SK-N-SH (cell line): ENCODE results near the gene PTPRD. TPM values are rescaled to one million over a fixed set of nuclear protein-coding genes. Genes with fewer than 3 reads are reported as not detected.

Experiments
- CTCF ChIA-PET: fragments of 300-600, 350-600 bp; formaldehyde crosslinking; extraction: SDS; loops from one replicate; lab custom pipeline; 2021; lab: Yijun Ruan, JAX
- POLR2A ChIA-PET: fragments of 350-600 bp; sonication (Branson Sonifier 250); formaldehyde crosslinking; extraction: SDS; loops from one replicate; lab custom pipeline; 2020; ENCODE audit warnings: antibody characterized with exemption, inconsistent platforms; lab: Yijun Ruan, JAX
- DNase-seq: peaks from one replicate; pipeline ENCODE4 v3.0.0; 2012
- H2AFZ ChIP-seq: fragments of 200-600 bp; sonication (generic); 2 replicates; pipeline ENCODE4 v1.8.1; 2016; ENCODE audit warnings: antibody characterized with exemption, mild to moderate bottlenecking, low read depth
- H3F3A ChIP-seq: fragments of 200-600 bp; sonication (generic); replicated peaks from 2 replicates; pipeline ENCODE3; 2016; ENCODE audit warnings: antibody characterized with exemption, mild to moderate bottlenecking; ENCODE audit not compliant: insufficient read depth
- H3K27ac ChIP-seq, 2 experiments: fragments of 200-500 bp in 1 of 2; fragments of 200-600 bp in 1 of 2; sonication (Bioruptor generic) in 1 of 2; sonication (generic), shearing (Covaris generic) in 1 of 2; 2 replicates each; pipeline versions ENCODE4 v1.5.1 to v1.6.1; 2014 to 2016; ENCODE audit warnings: low read depth in 2 of 2, inconsistent platforms in 1 of 2, low read length in 1 of 2, mild to moderate bottlenecking in 1 of 2, mixed read lengths in 1 of 2
- H3K27me3 ChIP-seq: fragments of 200-600 bp; sonication (generic), shearing (Covaris generic); 2 replicates; pipeline ENCODE4 v1.6.1; 2016; ENCODE audit warnings: mixed run types; ENCODE audit not compliant: insufficient read depth
- H3K36me3 ChIP-seq, 2 experiments: fragments of 200-500 bp in 1 of 2; fragments of 200-600 bp in 1 of 2; sonication (Bioruptor generic) in 1 of 2; sonication (generic) in 1 of 2; replicated peaks in 1 of 2; 2 replicates each; pipeline versions ENCODE3 to v1.5.1; 2014 to 2016; ENCODE audit warnings: low read length in 1 of 2, mild to moderate bottlenecking in 1 of 2; ENCODE audit not compliant: insufficient read depth in 2 of 2, control insufficient read depth in 1 of 2
- H3K4me1 ChIP-seq, 2 experiments: fragments of 200-500 bp in 1 of 2; fragments of 200-600 bp in 1 of 2; sonication (Bioruptor generic) in 1 of 2; sonication (generic), shearing (Covaris generic) in 1 of 2; 2 replicates each; pipeline versions ENCODE4 v1.5.1 to v1.6.1; 2014 to 2016; ENCODE audit warnings: low read depth in 1 of 2, low read length in 1 of 2, mixed run types in 1 of 2; ENCODE audit not compliant: insufficient read depth in 2 of 2, control insufficient read depth in 1 of 2
- H3K4me2 ChIP-seq: fragments of 200-600 bp; sonication (generic), shearing (Covaris generic); 2 replicates; pipeline ENCODE4 v1.6.1; 2017; ENCODE audit warnings: mixed run types
- H3K4me3 ChIP-seq, 2 experiments: fragments of 200-500 bp in 1 of 2; fragments of 200-600 bp in 1 of 2; sonication (Bioruptor generic) in 1 of 2; sonication (generic), shearing (Covaris generic) in 1 of 2; 2 replicates each; pipeline versions ENCODE4 v1.5.1 to v1.8.1; 2014 to 2016; ENCODE audit warnings: low read depth in 2 of 2, inconsistent platforms in 1 of 2, low read length in 1 of 2, mild to moderate bottlenecking in 1 of 2, mixed read lengths in 1 of 2, moderate library complexity in 1 of 2
- H3K79me2 ChIP-seq: fragments of 200-600 bp; sonication (generic); 2 replicates; pipeline ENCODE4 v1.8.1; 2017; ENCODE audit warnings: mild to moderate bottlenecking; ENCODE audit not compliant: insufficient read depth
- H3K9ac ChIP-seq: fragments of 200-600 bp; sonication (generic); 2 replicates; pipeline ENCODE4 v1.6.1; 2017; ENCODE audit warnings: mixed run types
- H3K9me2 ChIP-seq: fragments of 200-600 bp; sonication (generic); 2 replicates; pipeline ENCODE4 v1.6.1; 2017; ENCODE audit warnings: mixed run types
- H3K9me3 ChIP-seq: fragments of 200-600 bp; sonication (generic); 2 replicates; pipeline ENCODE4 v1.6.1; 2017; ENCODE audit warnings: mixed run types, mild to moderate bottlenecking, moderate library complexity
- H4K20me1 ChIP-seq: fragments of 200-600 bp; sonication (generic); 2 replicates; pipeline ENCODE4 v1.6.1; 2017; ENCODE audit warnings: mild to moderate bottlenecking, mixed run types; ENCODE audit not compliant: insufficient read depth
- EZH2phosphoT487 ChIP-seq: fragments of 200-600 bp; sonication (generic); IDR thresholded peaks from 2 replicates; pipeline ENCODE4 v1.6.1; 2017; ENCODE audit warnings: low read depth, mixed run types, mild to moderate bottlenecking, antibody characterized with exemption, moderate library complexity, borderline replicate concordance
- FOXJ3 ChIP-seq: sonication (generic); formaldehyde crosslinking; IDR thresholded peaks from 2 replicates; pipeline ENCODE4 v1.5.1; 2020; ENCODE audit warnings: mild to moderate bottlenecking, missing genetic modification reagents
- FOXM1 ChIP-seq: IDR thresholded peaks from 2 replicates; pipeline ENCODE4 v1.4.0; 2012; ENCODE audit warnings: low read depth, mild to moderate bottlenecking
- GABPA ChIP-seq: IDR thresholded peaks from 2 replicates; pipeline ENCODE4 v1.4.0; 2012; ENCODE audit warnings: low read depth, mild to moderate bottlenecking
- GATA2 ChIP-seq: sonication (generic); formaldehyde crosslinking; IDR thresholded peaks from 2 replicates; pipeline ENCODE4 v1.5.0; 2020; ENCODE audit warnings: mild to moderate bottlenecking, missing genetic modification reagents
- JUND ChIP-seq: IDR thresholded peaks from 2 replicates; pipeline ENCODE4 v1.4.0; 2012
- MEF2A ChIP-seq: IDR thresholded peaks from 2 replicates; pipeline ENCODE4 v1.4.0; 2012; ENCODE audit warnings: low read depth, borderline replicate concordance
- MXI1 ChIP-seq: IDR thresholded peaks from 2 replicates; pipeline ENCODE4 v1.6.1; 2012; ENCODE audit warnings: mild to moderate bottlenecking, low read depth, low read length, improper control_type of control experiment
- NFIC ChIP-seq: IDR thresholded peaks from 2 replicates; pipeline ENCODE4 v1.4.0; 2012; ENCODE audit warnings: borderline replicate concordance
- RXRA ChIP-seq: IDR thresholded peaks from 2 replicates; pipeline ENCODE4 v1.4.0; 2012; ENCODE audit warnings: low read depth, mild to moderate bottlenecking, borderline replicate concordance
- TCF12 ChIP-seq: IDR thresholded peaks from 2 replicates; pipeline ENCODE4 v1.4.0; 2012
- TEAD4 ChIP-seq: IDR thresholded peaks from 2 replicates; pipeline ENCODE4 v1.4.0; 2012; ENCODE audit warnings: mild to moderate bottlenecking, borderline replicate concordance; ENCODE audit not compliant: insufficient read depth
- YY1 ChIP-seq: IDR thresholded peaks from 2 replicates; pipeline ENCODE4 v1.4.0; 2012; ENCODE audit warnings: low read depth, mild to moderate bottlenecking
- WGBS: methylation state at CpG from one replicate; pipeline ENCODE4 v1.1.6; 2017; ENCODE audit warnings: low lambda C conversion rate; 5-methylcytosine and 5-hydroxymethylcytosine counted together
- polyA plus RNA-seq, 3 experiments: library from polyadenylated mRNA; depleted of rRNA; stranded (reverse); fragments of >200 nt; gene quantifications; 2 replicates each; pipeline ENCODE4 v1.2.3, GENCODE V29; 2012
- TF ChIP-seq, protein P1 (sequence below): IDR thresholded peaks from 2 replicates; pipeline ENCODE4 v1.6.1; 2012; ENCODE audit warnings: mild to moderate bottlenecking, low read depth, low read length, moderate library complexity
- TF ChIP-seq, protein P2 (sequence below): fragments of 150-350 bp; IDR thresholded peaks from 2 replicates; pipeline ENCODE4 v1.6.1; 2016; ENCODE audit warnings: mild to moderate bottlenecking, low read depth, low read length
- TF ChIP-seq, protein P3 (sequence below): fragments of 200-600 bp; sonication (generic); IDR thresholded peaks from 2 replicates; pipeline ENCODE4 v1.6.1; 2017; ENCODE audit warnings: antibody characterized with exemption, mild to moderate bottlenecking, moderate library complexity
- TF ChIP-seq, protein P4 (sequence below): IDR thresholded peaks from 2 replicates; pipeline ENCODE4 v1.4.0; 2012; ENCODE audit warnings: low read depth, borderline replicate concordance

The PTPRD gene
- polyA plus RNA-seq, 1 of the 3 experiments (the other 2 are of a cell fraction), result 0.15 TPM

DNA sequence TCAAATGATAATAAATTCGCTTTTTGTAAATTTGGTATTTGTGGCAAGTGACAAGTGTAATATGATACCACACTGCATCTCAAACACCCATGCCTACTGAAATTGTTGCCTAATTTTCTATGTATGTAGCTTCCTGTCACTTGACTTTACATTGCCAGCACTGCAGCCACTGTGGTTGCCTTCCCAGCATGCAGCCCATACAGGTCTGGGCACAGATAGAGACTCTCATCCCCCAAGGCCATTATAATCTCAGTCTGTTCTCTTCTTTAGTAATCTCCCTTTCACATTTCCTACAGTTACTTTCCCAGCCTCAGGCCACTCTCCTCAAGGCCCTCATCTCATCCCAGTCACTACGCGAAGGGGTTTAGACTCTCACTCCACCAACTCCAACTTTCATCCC is 1200.6 kb downstream of the PTPRD start (continued):
- TF ChIP-seq MXI1, result no peak

DNA sequence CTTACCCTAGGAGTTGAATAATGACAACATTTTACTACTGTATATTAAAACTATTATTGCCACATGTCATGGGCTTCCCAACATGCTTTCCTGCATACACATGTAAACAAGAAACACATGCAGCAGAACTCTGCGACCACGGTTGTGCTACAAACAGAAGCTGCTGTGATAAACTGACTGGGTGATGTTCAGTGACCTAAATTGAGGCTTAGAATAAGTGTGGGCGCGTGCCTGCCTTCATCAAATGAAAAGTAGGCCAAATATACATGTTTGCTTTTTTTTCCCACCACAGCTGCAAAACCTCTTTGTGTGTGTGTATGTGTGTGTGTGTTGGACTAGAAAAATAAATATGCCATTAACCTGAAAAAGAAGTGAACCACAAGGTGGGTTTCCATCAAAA is 1202.1 kb downstream of the PTPRD start:
- Histone ChIP-seq H3K9me2 (no peaks in the 10 kb centered on the region), H3K79me2 (no peaks in the 10 kb centered on the region), H3K4me3 (no peak overlapping the region), H3K4me2 (no peak overlapping the region), H3K9ac (no peak overlapping the region), H3K4me1 (no peaks in the 10 kb centered on the region), H4K20me1 (no peaks in the 10 kb centered on the region), H3K36me3 (no peaks in the 10 kb centered on the region), H3K27ac (no peak overlapping the region), H3K9me3 (no peaks in the 10 kb centered on the region), H3F3A (no peaks in the 10 kb centered on the region), H2AFZ (no peak overlapping the region), H3K27me3 (no peaks in the 10 kb centered on the region)
- ChIA-PET POLR2A (no interaction called here), CTCF (interaction anchor here (0.5 kb wide), 1 partner anchor 758 kb away, joined by 3 read pairs; no protein-coding TSS in a partner anchor)
- WGBS, result 40% methylated on average over 4 of the region's 4 CpGs
- DNase-seq, result no peak
- TF ChIP-seq MEF2A, result no peak
- no peak for TF ChIP-seq GATA2 (CRISPR knock-in tag)
- no peak for TF ChIP-seq FOXM1
- TF ChIP-seq FOXJ3 (CRISPR knock-in tag), result no peak
- TF ChIP-seq GABPA, result no peak
- TF ChIP-seq, protein P1, sequence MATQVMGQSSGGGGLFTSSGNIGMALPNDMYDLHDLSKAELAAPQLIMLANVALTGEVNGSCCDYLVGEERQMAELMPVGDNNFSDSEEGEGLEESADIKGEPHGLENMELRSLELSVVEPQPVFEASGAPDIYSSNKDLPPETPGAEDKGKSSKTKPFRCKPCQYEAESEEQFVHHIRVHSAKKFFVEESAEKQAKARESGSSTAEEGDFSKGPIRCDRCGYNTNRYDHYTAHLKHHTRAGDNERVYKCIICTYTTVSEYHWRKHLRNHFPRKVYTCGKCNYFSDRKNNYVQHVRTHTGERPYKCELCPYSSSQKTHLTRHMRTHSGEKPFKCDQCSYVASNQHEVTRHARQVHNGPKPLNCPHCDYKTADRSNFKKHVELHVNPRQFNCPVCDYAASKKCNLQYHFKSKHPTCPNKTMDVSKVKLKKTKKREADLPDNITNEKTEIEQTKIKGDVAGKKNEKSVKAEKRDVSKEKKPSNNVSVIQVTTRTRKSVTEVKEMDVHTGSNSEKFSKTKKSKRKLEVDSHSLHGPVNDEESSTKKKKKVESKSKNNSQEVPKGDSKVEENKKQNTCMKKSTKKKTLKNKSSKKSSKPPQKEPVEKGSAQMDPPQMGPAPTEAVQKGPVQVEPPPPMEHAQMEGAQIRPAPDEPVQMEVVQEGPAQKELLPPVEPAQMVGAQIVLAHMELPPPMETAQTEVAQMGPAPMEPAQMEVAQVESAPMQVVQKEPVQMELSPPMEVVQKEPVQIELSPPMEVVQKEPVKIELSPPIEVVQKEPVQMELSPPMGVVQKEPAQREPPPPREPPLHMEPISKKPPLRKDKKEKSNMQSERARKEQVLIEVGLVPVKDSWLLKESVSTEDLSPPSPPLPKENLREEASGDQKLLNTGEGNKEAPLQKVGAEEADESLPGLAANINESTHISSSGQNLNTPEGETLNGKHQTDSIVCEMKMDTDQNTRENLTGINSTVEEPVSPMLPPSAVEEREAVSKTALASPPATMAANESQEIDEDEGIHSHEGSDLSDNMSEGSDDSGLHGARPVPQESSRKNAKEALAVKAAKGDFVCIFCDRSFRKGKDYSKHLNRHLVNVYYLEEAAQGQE, result no peak
- TF ChIP-seq NFIC, result no peak
- TF ChIP-seq, protein P2, sequence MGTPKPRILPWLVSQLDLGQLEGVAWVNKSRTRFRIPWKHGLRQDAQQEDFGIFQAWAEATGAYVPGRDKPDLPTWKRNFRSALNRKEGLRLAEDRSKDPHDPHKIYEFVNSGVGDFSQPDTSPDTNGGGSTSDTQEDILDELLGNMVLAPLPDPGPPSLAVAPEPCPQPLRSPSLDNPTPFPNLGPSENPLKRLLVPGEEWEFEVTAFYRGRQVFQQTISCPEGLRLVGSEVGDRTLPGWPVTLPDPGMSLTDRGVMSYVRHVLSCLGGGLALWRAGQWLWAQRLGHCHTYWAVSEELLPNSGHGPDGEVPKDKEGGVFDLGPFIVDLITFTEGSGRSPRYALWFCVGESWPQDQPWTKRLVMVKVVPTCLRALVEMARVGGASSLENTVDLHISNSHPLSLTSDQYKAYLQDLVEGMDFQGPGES, result no peak
- TF ChIP-seq TCF12, result no peak
- no peak for TF ChIP-seq EZH2phosphoT487
- no peak for TF ChIP-seq JUND
- TF ChIP-seq, protein P3, sequence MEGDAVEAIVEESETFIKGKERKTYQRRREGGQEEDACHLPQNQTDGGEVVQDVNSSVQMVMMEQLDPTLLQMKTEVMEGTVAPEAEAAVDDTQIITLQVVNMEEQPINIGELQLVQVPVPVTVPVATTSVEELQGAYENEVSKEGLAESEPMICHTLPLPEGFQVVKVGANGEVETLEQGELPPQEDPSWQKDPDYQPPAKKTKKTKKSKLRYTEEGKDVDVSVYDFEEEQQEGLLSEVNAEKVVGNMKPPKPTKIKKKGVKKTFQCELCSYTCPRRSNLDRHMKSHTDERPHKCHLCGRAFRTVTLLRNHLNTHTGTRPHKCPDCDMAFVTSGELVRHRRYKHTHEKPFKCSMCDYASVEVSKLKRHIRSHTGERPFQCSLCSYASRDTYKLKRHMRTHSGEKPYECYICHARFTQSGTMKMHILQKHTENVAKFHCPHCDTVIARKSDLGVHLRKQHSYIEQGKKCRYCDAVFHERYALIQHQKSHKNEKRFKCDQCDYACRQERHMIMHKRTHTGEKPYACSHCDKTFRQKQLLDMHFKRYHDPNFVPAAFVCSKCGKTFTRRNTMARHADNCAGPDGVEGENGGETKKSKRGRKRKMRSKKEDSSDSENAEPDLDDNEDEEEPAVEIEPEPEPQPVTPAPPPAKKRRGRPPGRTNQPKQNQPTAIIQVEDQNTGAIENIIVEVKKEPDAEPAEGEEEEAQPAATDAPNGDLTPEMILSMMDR, result no peak
- no peak for TF ChIP-seq TEAD4
- TF ChIP-seq, protein P4, sequence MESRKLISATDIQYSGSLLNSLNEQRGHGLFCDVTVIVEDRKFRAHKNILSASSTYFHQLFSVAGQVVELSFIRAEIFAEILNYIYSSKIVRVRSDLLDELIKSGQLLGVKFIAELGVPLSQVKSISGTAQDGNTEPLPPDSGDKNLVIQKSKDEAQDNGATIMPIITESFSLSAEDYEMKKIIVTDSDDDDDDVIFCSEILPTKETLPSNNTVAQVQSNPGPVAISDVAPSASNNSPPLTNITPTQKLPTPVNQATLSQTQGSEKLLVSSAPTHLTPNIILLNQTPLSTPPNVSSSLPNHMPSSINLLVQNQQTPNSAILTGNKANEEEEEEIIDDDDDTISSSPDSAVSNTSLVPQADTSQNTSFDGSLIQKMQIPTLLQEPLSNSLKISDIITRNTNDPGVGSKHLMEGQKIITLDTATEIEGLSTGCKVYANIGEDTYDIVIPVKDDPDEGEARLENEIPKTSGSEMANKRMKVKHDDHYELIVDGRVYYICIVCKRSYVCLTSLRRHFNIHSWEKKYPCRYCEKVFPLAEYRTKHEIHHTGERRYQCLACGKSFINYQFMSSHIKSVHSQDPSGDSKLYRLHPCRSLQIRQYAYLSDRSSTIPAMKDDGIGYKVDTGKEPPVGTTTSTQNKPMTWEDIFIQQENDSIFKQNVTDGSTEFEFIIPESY, result no peak
- no peak for TF ChIP-seq YY1
- TF ChIP-seq RXRA, result no peak
